IMR-90 (cell line): Measurements from ENCODE around the gene SCYGR2. TPM values are rescaled to one million over a fixed set of nuclear protein-coding genes. Genes with fewer than 3 reads are reported as not detected.

ENCODE experiments used
- ATAC-seq: fragments of 200-7000 bp; cut with Tn5 transposase; 2 replicates; pipeline ENCODE4 v1.9.1; 2020; ENCODE audit warnings: low read depth, mild to moderate bottlenecking, moderate library complexity
- BruUV-seq: library from RNA; stranded (reverse); fragments of 400-500 nt; replicated peaks from 2 replicates; lab custom pipeline; 2021; lab: Mats Ljungman, UMichigan
- CTCF ChIA-PET: fragments of 300-600 bp; formaldehyde crosslinking; extraction: SDS; loops from one replicate; lab custom pipeline; 2021; ENCODE audit warnings: antibody characterized with exemption; lab: Yijun Ruan, JAX
- POLR2A ChIA-PET: fragments of 300-600 bp; sonication (Branson Sonifier 250); formaldehyde crosslinking; loops from one replicate; lab custom pipeline; 2022; ENCODE audit warnings: antibody characterized with exemption; ENCODE audit not compliant: unreplicated experiment; lab: Charles Lee
- DNase-seq: peaks from one replicate; pipeline ENCODE4 v3.0.0; 2013
- H2AFZ ChIP-seq: replicated peaks from 2 replicates; pipeline ENCODE3; 2013; ENCODE audit warnings: low read length, mild to moderate bottlenecking; ENCODE audit not compliant: poor library complexity
- H2AK5ac ChIP-seq: 2 replicates; pipeline ENCODE4 v1.6.1; 2013; ENCODE audit warnings: low read depth, low read length, inconsistent platforms
- H2AK9ac ChIP-seq: replicated peaks from 2 replicates; pipeline ENCODE3; 2013; ENCODE audit warnings: mild to moderate bottlenecking, low read depth, low read length, moderate library complexity; ENCODE audit not compliant: poor library complexity
- H2BK120ac ChIP-seq: 2 replicates; pipeline ENCODE4 v1.6.1; 2013; ENCODE audit warnings: low read depth, low read length, inconsistent platforms
- H2BK15ac ChIP-seq: 3 replicates; pipeline ENCODE4 v1.6.1; 2013; ENCODE audit warnings: low read depth, low read length, inconsistent platforms
- H2BK20ac ChIP-seq: 2 replicates; pipeline ENCODE4 v1.6.1; 2013; ENCODE audit warnings: low read depth, mild to moderate bottlenecking, inconsistent platforms, low read length, moderate library complexity
- H2BK5ac ChIP-seq: 2 replicates; pipeline ENCODE4 v1.6.1; 2013; ENCODE audit warnings: mild to moderate bottlenecking, low read depth, low read length, inconsistent platforms; ENCODE audit not compliant: poor library complexity, severe bottlenecking
- H3K14ac ChIP-seq: replicated peaks from 2 replicates; pipeline ENCODE4 v1.6.1; 2013; ENCODE audit warnings: low read depth, low read length, inconsistent platforms
- H3K18ac ChIP-seq: 2 replicates; pipeline ENCODE4 v1.6.1; 2013; ENCODE audit warnings: low read depth, low read length, control low read depth
- H3K23ac ChIP-seq: 2 replicates; pipeline ENCODE4 v1.6.1; 2013; ENCODE audit warnings: low read depth, low read length, inconsistent platforms
- H3K27ac ChIP-seq: 2 replicates; pipeline ENCODE4 v1.5.1; 2013; ENCODE audit warnings: mild to moderate bottlenecking, control low read depth, low read length; ENCODE audit not compliant: insufficient read depth
- H3K27me3 ChIP-seq: 2 replicates; pipeline ENCODE4 v1.6.1; 2013; ENCODE audit warnings: low read length; ENCODE audit not compliant: control insufficient read depth, insufficient read depth
- H3K36me3 ChIP-seq: 2 replicates; pipeline ENCODE4 v1.6.1; 2013; ENCODE audit warnings: low read length, mixed read lengths; ENCODE audit not compliant: control insufficient read depth, insufficient read depth
- H3K4ac ChIP-seq: 2 replicates; pipeline ENCODE4 v1.6.1; 2013; ENCODE audit warnings: low read depth, low read length, inconsistent platforms
- H3K4me1 ChIP-seq: 2 replicates; pipeline ENCODE4 v1.6.1; 2013; ENCODE audit warnings: low read length, mixed read lengths; ENCODE audit not compliant: control insufficient read depth, insufficient read depth
- H3K4me2 ChIP-seq: 2 replicates; pipeline ENCODE4 v1.6.1; 2013; ENCODE audit warnings: low read depth, mild to moderate bottlenecking, control low read depth, low read length, moderate library complexity
- H3K4me3 ChIP-seq: 2 replicates; pipeline ENCODE4 v1.5.1; 2013; ENCODE audit warnings: low read depth, mild to moderate bottlenecking, control low read depth, low read length, moderate library complexity; ENCODE audit not compliant: insufficient read depth
- H3K56ac ChIP-seq: 2 replicates; pipeline ENCODE4 v1.6.1; 2013; ENCODE audit warnings: low read length, inconsistent platforms; ENCODE audit not compliant: insufficient read depth; ENCODE audit errors: extremely low read depth
- H3K79me1 ChIP-seq, 2 experiments: 2 replicates each; pipeline ENCODE4 v1.6.1; 2013; ENCODE audit warnings: low read length in 2 of 2, inconsistent platforms in 1 of 2, low read depth in 1 of 2
- H3K9ac ChIP-seq: 2 replicates; pipeline ENCODE4 v1.6.1; 2013; ENCODE audit warnings: low read depth, low read length, control low read depth
- H3K9me1 ChIP-seq: 2 replicates; pipeline ENCODE4 v1.6.1; 2013; ENCODE audit warnings: low read length, inconsistent platforms; ENCODE audit not compliant: insufficient read depth
- H3K9me3 ChIP-seq: 2 replicates; pipeline ENCODE4 v1.6.1; 2013; ENCODE audit warnings: low read length; ENCODE audit not compliant: control insufficient read depth, insufficient read depth
- H4K20me1 ChIP-seq: 2 replicates; pipeline ENCODE4 v1.6.1; 2013; ENCODE audit warnings: low read length, inconsistent platforms; ENCODE audit not compliant: insufficient read depth
- H4K5ac ChIP-seq: 2 replicates; pipeline ENCODE4 v1.6.1; 2013; ENCODE audit warnings: mild to moderate bottlenecking, low read depth, low read length, control low read depth
- H4K8ac ChIP-seq, 2 experiments: 2 replicates each; pipeline ENCODE4 v1.6.1; 2013; ENCODE audit warnings: low read depth in 2 of 2, low read length in 2 of 2, control low read depth in 1 of 2, inconsistent platforms in 1 of 2
- H4K91ac ChIP-seq: 2 replicates; pipeline ENCODE4 v1.6.1; 2013; ENCODE audit warnings: low read depth, low read length, inconsistent platforms; ENCODE audit not compliant: insufficient read depth
- BHLHE40 ChIP-seq: fragments of 150-350 bp; IDR thresholded peaks from 2 replicates; pipeline ENCODE4 v1.6.1; 2016; ENCODE audit warnings: mild to moderate bottlenecking, low read depth, low read length
- CEBPB ChIP-seq: IDR thresholded peaks from 2 replicates; pipeline ENCODE4 v1.6.1; 2012; ENCODE audit warnings: low read depth, low read length, improper control_type of control experiment
- CHD1 ChIP-seq: IDR thresholded peaks from 2 replicates; pipeline ENCODE4 v1.6.1; 2012; ENCODE audit warnings: low read depth, low read length, improper control_type of control experiment
- FOS ChIP-seq: fragments of 150-350 bp; IDR thresholded peaks from 2 replicates; pipeline ENCODE4 v1.6.1; 2016; ENCODE audit warnings: low read depth, low read length
- MAFK ChIP-seq: IDR thresholded peaks from 2 replicates; pipeline ENCODE4 v1.6.1; 2012; ENCODE audit warnings: low read depth, low read length, improper control_type of control experiment
- MXI1 ChIP-seq: IDR thresholded peaks from 2 replicates; pipeline ENCODE4 v1.6.1; 2012; ENCODE audit warnings: low read depth, mild to moderate bottlenecking, low read length, moderate library complexity, borderline replicate concordance
- NFE2L2 ChIP-seq: fragments of 150-350 bp; IDR thresholded peaks from 2 replicates; pipeline ENCODE4 v1.6.1; 2016; ENCODE audit warnings: low read depth, mild to moderate bottlenecking, low read length
- POLR2A ChIP-seq: IDR thresholded peaks from 2 replicates; pipeline ENCODE4 v1.6.1; 2012; ENCODE audit warnings: mild to moderate bottlenecking, low read depth, low read length
- RAD21 ChIP-seq: IDR thresholded peaks from 2 replicates; pipeline ENCODE4 v1.6.1; 2012; ENCODE audit warnings: low read length, improper control_type of control experiment
- RCOR1 ChIP-seq: IDR thresholded peaks from 2 replicates; pipeline ENCODE4 v1.6.1; 2012; ENCODE audit warnings: mild to moderate bottlenecking, low read length, improper control_type of control experiment; ENCODE audit not compliant: insufficient replicate concordance
- RFX5 ChIP-seq: IDR thresholded peaks from 2 replicates; pipeline ENCODE4 v1.8.0; 2012; ENCODE audit warnings: low read depth, mild to moderate bottlenecking, low read length, moderate library complexity
- USF2 ChIP-seq: fragments of 150-350 bp; IDR thresholded peaks from 2 replicates; pipeline ENCODE4 v1.6.1; 2017; ENCODE audit warnings: mild to moderate bottlenecking, antibody characterized with exemption, low read length, low read depth
- WGBS, 2 experiments: methylation state at CpG; one replicate each; pipeline versions ENCODE4 v1.1.5 to v1.1.7; 2013; ENCODE audit warnings: missing lambda C conversion rate in 2 of 2; ENCODE audit not compliant: insufficient read length in 1 of 2; ENCODE audit errors: extremely low coverage in 2 of 2; 5-methylcytosine and 5-hydroxymethylcytosine counted together
- dilution Hi-C: fragments of 300-500 bp; cut with HindIII; formaldehyde crosslinking; loops from one replicate; pipeline ENCODE4 v1.14.3; 2018; ENCODE audit warnings: low sequenced_read_pairs; ENCODE audit not compliant: unreplicated experiment
- in situ Hi-C: fragments of 300-500 bp; cut with MboI; formaldehyde crosslinking; loops from 3 replicates; pipeline ENCODE4 v1.14.3; 2019; ENCODE audit warnings: low sequenced_read_pairs, inconsistent platforms, mixed read lengths
- intact Hi-C: fragments of 100-400 bp; cut with micrococcal nuclease; formaldehyde crosslinking; loops from 2 replicates; pipeline ENCODE4 v1.10.0; 2022
- polyA plus RNA-seq, 3 experiments: library from polyadenylated mRNA; depleted of rRNA; stranded (reverse); fragments of >200 nt; gene quantifications; 2 replicates each; pipeline ENCODE4 v1.2.3, GENCODE V29; 2012; ENCODE audit warnings: low replicate concordance in 1 of 3
- total RNA-seq: library from RNA; depleted of rRNA; stranded (reverse); fragments of >200 nt; gene quantifications from 2 replicates; pipeline ENCODE4 v1.2.3, GENCODE V29; 2012
- TF ChIP-seq, protein P1 (sequence below): conservative IDR thresholded peaks from 2 replicates; pipeline ENCODE4 v1.5.1; 2012; ENCODE audit warnings: mild to moderate bottlenecking, low read depth, low read length, improper control_type of control experiment
- TF ChIP-seq, protein P2 (sequence below): fragments of 150-350 bp; IDR thresholded peaks from 2 replicates; pipeline ENCODE4 v1.6.1; 2016; ENCODE audit warnings: low read depth, mild to moderate bottlenecking, low read length, moderate library complexity, borderline replicate concordance

The SCYGR2 gene
- total and polyA plus RNA-seq, 2 of the 4 experiments (the other 2 are of a cell fraction), result not detected

- TF ChIP-seq MXI1 (no peak), BHLHE40 (no peak), CHD1 (no peak), RCOR1 (no peak), CEBPB (no peak), NFE2L2 (no peak), MAFK (no peak), RFX5 (no peak), POLR2A (no peak), USF2 (no peak), FOS (no peak), RAD21 (no peak)
- TF ChIP-seq, protein P1, sequence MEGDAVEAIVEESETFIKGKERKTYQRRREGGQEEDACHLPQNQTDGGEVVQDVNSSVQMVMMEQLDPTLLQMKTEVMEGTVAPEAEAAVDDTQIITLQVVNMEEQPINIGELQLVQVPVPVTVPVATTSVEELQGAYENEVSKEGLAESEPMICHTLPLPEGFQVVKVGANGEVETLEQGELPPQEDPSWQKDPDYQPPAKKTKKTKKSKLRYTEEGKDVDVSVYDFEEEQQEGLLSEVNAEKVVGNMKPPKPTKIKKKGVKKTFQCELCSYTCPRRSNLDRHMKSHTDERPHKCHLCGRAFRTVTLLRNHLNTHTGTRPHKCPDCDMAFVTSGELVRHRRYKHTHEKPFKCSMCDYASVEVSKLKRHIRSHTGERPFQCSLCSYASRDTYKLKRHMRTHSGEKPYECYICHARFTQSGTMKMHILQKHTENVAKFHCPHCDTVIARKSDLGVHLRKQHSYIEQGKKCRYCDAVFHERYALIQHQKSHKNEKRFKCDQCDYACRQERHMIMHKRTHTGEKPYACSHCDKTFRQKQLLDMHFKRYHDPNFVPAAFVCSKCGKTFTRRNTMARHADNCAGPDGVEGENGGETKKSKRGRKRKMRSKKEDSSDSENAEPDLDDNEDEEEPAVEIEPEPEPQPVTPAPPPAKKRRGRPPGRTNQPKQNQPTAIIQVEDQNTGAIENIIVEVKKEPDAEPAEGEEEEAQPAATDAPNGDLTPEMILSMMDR, result no peak
- TF ChIP-seq, protein P2, sequence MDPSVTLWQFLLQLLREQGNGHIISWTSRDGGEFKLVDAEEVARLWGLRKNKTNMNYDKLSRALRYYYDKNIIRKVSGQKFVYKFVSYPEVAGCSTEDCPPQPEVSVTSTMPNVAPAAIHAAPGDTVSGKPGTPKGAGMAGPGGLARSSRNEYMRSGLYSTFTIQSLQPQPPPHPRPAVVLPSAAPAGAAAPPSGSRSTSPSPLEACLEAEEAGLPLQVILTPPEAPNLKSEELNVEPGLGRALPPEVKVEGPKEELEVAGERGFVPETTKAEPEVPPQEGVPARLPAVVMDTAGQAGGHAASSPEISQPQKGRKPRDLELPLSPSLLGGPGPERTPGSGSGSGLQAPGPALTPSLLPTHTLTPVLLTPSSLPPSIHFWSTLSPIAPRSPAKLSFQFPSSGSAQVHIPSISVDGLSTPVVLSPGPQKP, result no peak
- Histone ChIP-seq H4K8ac (no peak overlapping the region), H2AFZ (no peak overlapping the region), H3K27me3 (peaks cover 2% of the 10 kb centered on the region; the same call in 1 of the 2 replicates), H4K20me1 (no peaks in the 10 kb centered on the region), H2BK120ac (no peak overlapping the region), H2BK15ac (no peak overlapping the region), H3K36me3 (no peaks in the 10 kb centered on the region), H3K18ac (no peak overlapping the region), H3K9me3 (no peaks in the 10 kb centered on the region), H4K91ac (no peak overlapping the region), H3K4me2 (no peak overlapping the region), H3K9me1 (no peaks in the 10 kb centered on the region), H3K56ac (no peak overlapping the region), H3K27ac (no peak overlapping the region), H3K9ac (no peak overlapping the region), H2BK5ac (no peak overlapping the region), H4K5ac (no peak overlapping the region), H3K14ac (no peak overlapping the region), H3K23ac (no peak overlapping the region), H2AK9ac (no peak overlapping the region), H3K79me1 (no peaks in the 10 kb centered on the region), H3K4me1 (no peaks in the 10 kb centered on the region), H2BK20ac (no peak overlapping the region), H3K4ac (no peak overlapping the region), H3K4me3 (no peak overlapping the region), H2AK5ac (no peak overlapping the region)
- DNase-seq, result no peak
- 83% methylated on average over 2 of the region's 4 CpGs; no CpG with 5 or more reads in 1 of the 2 experiments for WGBS, 2 experiments
- ATAC-seq, result no peak
- BruUV-seq, result no TSS peak
- ChIA-PET CTCF (no interaction called here), POLR2A (no interaction called here)
- dilution Hi-C loops, result no loop called here
- intact Hi-C loops, result no loop called here
- in situ Hi-C loops, result no loop called here
Observed at GRCh38 chr2:227597998-227598397, 695 bp upstream of the SCYGR2 start.
